Small intestine (tissue), 7 donors: ENCODE measurements around the gene ATF7. TPM values are rescaled to one million over a fixed set of nuclear protein-coding genes. Genes with fewer than 3 reads are reported as not detected.
"Not testable (repeated sequence)": the region's sequence is repeated elsewhere in the genome, so short reads cannot be mapped to it uniquely, and the experiment has no call there.

Experiments used
- DNase-seq, 2 donors: peaks; one replicate each; pipeline versions ENCODE4 v3.0.0 to v3.0.0-alpha.2; 2013
- FAIRE-seq: peaks from 2 replicates; lab custom pipeline; 2012; peaks lifted over from hg19 to GRCh38; lab: Jason Lieb, UNC
- H3K27ac ChIP-seq, 3 donors: one replicate each; pipeline ENCODE4 v1.5.1; 2013; ENCODE audit warnings: low read length in 2 of 3, mild to moderate bottlenecking in 2 of 3, control low read depth in 1 of 3, inconsistent platforms in 1 of 3, low read depth in 1 of 3, moderate library complexity in 1 of 3
- H3K27me3 ChIP-seq, 3 donors: one replicate each; pipeline ENCODE4 v1.6.1; 2013; ENCODE audit warnings: low read length in 3 of 3, inconsistent platforms in 1 of 3; ENCODE audit not compliant: control insufficient read depth in 3 of 3, insufficient read depth in 3 of 3
- H3K36me3 ChIP-seq, 3 donors: one replicate each; pipeline ENCODE4 v1.6.1; 2013; ENCODE audit warnings: low read length in 3 of 3, inconsistent platforms in 1 of 3, low read depth in 1 of 3, mild to moderate bottlenecking in 1 of 3, moderate library complexity in 1 of 3; ENCODE audit not compliant: control insufficient read depth in 3 of 3, insufficient read depth in 2 of 3
- H3K4me1 ChIP-seq, 3 donors: one replicate each; pipeline ENCODE4 v1.6.1; 2013; ENCODE audit warnings: low read length in 2 of 3, inconsistent platforms in 1 of 3, low read depth in 1 of 3, mild to moderate bottlenecking in 1 of 3, moderate library complexity in 1 of 3; ENCODE audit not compliant: control insufficient read depth in 3 of 3, insufficient read depth in 2 of 3
- H3K4me3 ChIP-seq, 3 donors: one replicate each; pipeline ENCODE4 v1.5.1; 2013; ENCODE audit warnings: low read length in 3 of 3, control low read depth in 1 of 3, inconsistent platforms in 1 of 3, low read depth in 1 of 3, mild to moderate bottlenecking in 1 of 3, moderate library complexity in 1 of 3
- H3K9me3 ChIP-seq, 2 donors: one replicate each; pipeline ENCODE4 v1.6.1; 2013; ENCODE audit warnings: low read depth in 1 of 2, low read length in 1 of 2; ENCODE audit not compliant: control insufficient read depth in 2 of 2, insufficient read depth in 1 of 2
- WGBS, 3 donors: extraction: QIAGEN DNeasy Blood & Tissue Kit; methylation state at CpG; one replicate each; pipeline ENCODE4 v1.1.7; 2013; 5-methylcytosine and 5-hydroxymethylcytosine counted together
- polyA plus RNA-seq, 4 donors: library from polyadenylated mRNA; stranded (reverse) in 3 of 4; unstranded in 1 of 4; fragments of 200-250 nt in 3 of 4; fragments of 120-200 nt in 1 of 4; gene quantifications; one replicate each; pipeline versions ENCODE4 v1.2.1 to v1.2.3, GENCODE V29; 2013
- donor health status: healthy with polysubstance abuse.
- donor health status: control.
- donor health status: control.
- donor health status: Bipolar disorder and iron deficiency.
- donor health status: healthy.

ATF7 gene
- polyA plus RNA-seq, 4 donors = 8.6 to 32.9 (median 14.5) TPM

DNA sequence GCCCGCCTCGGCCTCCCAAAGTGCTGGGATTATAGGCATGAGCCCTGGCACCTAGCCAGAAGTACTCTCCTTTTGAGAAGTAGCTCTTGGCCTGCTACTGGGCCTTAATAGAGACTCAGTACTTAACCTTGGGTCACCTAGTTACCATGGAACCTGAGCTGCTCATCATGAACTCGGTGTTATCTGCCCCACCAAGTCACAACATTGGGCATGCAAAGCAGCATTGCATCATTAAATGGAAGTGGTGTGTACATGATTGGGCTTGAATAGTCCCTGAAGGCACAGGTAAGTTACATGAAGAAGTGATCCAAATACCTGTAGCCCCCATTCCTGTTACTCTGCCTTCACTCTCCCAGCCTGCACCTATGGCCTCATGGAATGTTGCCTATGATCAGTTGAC is 18.0 kb upstream of the ATF7 start:
- DNase-seq = no peak
- no peaks in the 10 kb centered on the region for H3K27me3 ChIP-seq
- no peak for FAIRE-seq
- H3K36me3 ChIP-seq = no peaks in the 10 kb centered on the region
- WGBS, 3 donors = 92 to 96% (median 95%) methylated on average over 3 of the region's 3 CpGs
- no peak overlapping the region for H3K27ac ChIP-seq
- no peak overlapping the region for H3K4me3 ChIP-seq
- H3K9me3 ChIP-seq = no peaks in the 10 kb centered on the region
- peaks cover 0 to 2% (median 0%) of the 10 kb centered on the region in 3 donors for H3K4me1 ChIP-seq

DNA sequence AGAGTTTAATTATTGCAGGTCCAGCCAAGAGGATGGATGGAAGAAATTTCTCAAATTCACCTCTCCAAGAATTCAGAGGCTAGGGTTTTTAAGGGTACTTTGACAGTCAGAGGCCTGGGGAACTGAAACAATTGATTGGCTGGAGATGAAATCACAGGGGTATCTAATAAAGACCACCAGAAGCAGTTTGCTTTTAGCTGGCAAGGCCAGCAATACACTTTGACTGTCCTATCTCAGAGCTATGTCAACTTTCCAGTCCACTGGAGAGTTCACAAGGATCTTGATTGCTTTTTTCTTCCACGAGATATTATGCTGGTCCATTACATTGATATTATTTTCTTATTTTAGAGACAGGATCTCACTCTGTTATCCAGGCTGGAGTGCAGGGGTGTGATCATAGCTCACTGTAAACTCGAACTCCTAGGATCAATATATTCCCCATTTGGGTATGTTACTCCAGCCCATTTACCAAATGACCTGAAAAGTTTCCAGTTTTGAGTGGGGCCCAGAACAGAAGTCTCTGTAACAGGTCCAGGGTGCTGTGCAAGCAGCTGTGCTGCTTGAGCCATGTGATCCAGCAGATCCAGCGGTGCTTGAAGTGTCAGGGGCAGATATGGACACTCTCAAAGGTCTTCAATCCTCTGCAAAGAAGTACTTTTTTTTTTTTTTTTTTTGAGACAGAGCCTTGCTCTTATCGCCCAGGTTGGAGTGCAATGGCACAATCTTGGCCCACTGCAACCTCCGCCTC is 17.2 kb upstream of the ATF7 start:
- FAIRE-seq (no peak), DNase-seq (no peak)
- H3K4me1 ChIP-seq = no peaks in the 10 kb centered on the region
- H3K27ac ChIP-seq = no peak overlapping the region
- H3K36me3 ChIP-seq = no peaks in the 10 kb centered on the region
- H3K9me3 ChIP-seq = no peaks in the 10 kb centered on the region
- no peaks in the 10 kb centered on the region for H3K27me3 ChIP-seq
- H3K4me3 ChIP-seq = no peak overlapping the region
- 63 to 73% (median 65%) methylated on average over 5 of the region's 5 CpGs for WGBS, 3 donors

DNA sequence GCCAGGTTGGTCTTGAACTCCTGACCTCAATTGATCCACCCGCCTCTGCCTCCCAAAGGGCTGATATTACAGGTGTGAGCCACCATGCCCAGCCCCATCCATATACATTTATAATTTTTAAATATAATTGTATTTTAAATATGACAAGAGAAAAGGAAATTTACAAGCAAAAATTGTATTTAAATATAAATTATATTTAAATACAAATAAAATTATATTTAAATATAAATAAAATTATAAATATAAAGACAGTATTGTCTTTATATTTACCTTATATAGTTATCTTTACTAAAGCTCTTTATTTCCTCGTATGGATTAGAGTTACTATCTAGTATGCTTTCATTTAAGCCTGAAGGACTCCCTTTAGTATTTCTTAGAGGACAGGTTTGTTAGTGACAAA is 11.9 kb upstream of the ATF7 start:
- Histone ChIP-seq H3K9me3 (no peaks in the 10 kb centered on the region), H3K4me3 (no peak overlapping the region), H3K36me3 (no peaks in the 10 kb centered on the region), H3K27me3 (no peaks in the 10 kb centered on the region), H3K4me1 (no peaks in the 10 kb centered on the region), H3K27ac (no peak overlapping the region)
- no peak for DNase-seq
- 58 to 74% (median 67%) methylated on average over 2 of the region's 2 CpGs for WGBS, 3 donors
- no peak for FAIRE-seq

DNA sequence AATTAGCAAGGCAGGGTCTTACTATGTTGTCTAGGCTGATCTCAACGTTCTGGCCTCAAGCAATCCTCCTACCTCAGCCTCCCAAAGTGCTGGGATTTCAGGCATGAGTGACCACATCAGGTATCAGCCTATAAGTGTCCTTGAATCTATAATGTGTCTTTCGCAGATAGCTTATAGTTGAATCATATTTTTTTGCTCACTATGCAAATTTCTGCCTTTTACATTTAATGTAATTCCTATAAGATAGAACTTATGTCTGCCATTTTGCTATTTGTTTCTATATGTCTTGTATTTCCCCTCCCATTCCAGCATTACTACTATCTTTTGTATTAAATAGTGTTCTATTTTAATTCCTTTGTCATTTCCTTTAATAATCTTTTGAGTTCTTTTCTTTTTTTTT is 10.5 kb upstream of the ATF7 start:
- Histone ChIP-seq H3K27ac (no peak overlapping the region), H3K9me3 (peaks cover 0 to under 1% of the 10 kb centered on the region in 2 donors), H3K4me1 (no peaks in the 10 kb centered on the region), H3K36me3 (no peaks in the 10 kb centered on the region), H3K27me3 (no peaks in the 10 kb centered on the region), H3K4me3 (no peak overlapping the region)
- no peak for DNase-seq
- no peak for FAIRE-seq
- 34 to 36% (median 36%) methylated on average over 2 of the region's 2 CpGs for WGBS, 3 donors

DNA sequence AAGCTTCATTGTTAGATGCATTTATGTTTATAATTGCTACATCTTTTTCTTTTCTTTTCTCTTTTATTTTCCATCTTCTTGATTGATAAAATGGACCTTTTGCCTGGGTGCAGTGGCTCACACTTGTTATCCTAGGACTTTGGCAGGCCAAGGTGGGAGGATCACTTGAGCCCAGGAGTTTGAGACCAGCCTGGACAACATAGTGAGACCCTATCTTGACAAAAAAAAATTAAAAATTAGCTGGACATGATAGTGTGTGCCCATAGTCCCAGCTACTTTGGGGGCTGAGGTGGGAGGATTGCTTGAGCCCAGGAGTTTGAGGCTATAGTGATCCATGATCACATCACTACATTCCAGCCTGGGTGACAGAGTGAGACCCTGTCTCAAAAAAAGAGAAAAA is 9.5 kb upstream of the ATF7 start:
- H3K9me3 ChIP-seq, H3K27me3 ChIP-seq, H3K27ac ChIP-seq, H3K36me3 ChIP-seq, DNase-seq, H3K4me3 ChIP-seq, H3K4me1 ChIP-seq, FAIRE-seq: not testable (repeated sequence)

DNA sequence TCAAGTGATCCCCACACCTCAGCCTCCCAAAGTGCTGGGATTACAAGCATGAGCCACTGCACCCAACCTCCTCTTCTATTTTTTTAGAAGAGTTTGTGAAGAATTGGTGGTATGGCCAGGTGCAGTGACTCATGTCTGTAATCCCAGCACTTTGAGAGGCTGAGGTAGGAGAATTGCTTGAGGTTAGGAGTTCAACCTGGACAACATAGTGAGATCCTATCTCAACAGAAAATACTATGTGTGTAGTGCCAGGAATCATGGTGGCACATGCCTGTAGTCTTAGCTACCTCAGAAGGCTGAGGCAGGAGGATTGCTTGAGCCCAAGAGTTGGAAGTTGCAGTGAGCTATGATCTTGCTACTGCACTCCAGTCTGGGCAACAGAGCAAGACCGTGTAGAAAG is 5.5 kb upstream of the ATF7 start:
- DNase-seq (no peak), FAIRE-seq (no peak)
- no peaks in the 10 kb centered on the region for H3K27me3 ChIP-seq
- H3K4me3 ChIP-seq = no peak overlapping the region
- H3K27ac ChIP-seq = no peak overlapping the region
- WGBS, 3 donors = 76 to 100% methylated on average over 1 of the region's 1 CpG; no CpG with 5 or more reads in 1 of the 3 donors
- H3K9me3 ChIP-seq = peaks cover 0 to 7% of the 10 kb centered on the region in 2 donors
- peaks cover 0 to 7% (median 0%) of the 10 kb centered on the region in 3 donors for H3K4me1 ChIP-seq
- no peaks in the 10 kb centered on the region for H3K36me3 ChIP-seq

DNA sequence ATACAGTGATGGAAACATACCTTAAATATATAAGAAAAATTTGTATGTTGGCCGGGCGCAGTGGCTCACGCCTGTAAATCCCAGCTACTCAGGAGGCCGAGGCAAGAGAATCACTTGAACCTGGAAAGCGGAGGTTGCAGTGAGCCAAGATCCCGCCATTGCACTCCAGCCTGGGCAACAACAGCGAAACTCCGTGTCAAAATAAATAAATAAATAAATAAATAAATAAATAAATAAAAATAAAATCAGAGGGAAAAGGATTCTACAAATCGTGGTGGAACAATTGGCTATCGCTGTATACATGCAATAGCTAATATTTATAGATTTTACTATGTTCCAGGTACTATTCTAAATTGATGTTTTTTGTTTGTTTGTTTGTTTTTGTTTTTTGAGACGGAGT is 1.7 kb upstream of the ATF7 start:
- no peak overlapping the region for H3K27ac ChIP-seq
- WGBS, 3 donors = 82 to 87% (median 87%) methylated on average over 11 of the region's 11 CpGs
- H3K27me3 ChIP-seq = no peaks in the 10 kb centered on the region
- DNase-seq (no peak), FAIRE-seq (no peak)
- peaks cover 0 to 7% of the 10 kb centered on the region in 2 donors for H3K9me3 ChIP-seq
- H3K4me1 ChIP-seq = peaks cover 0 to 18% (median 2%) of the 10 kb centered on the region in 3 donors
- H3K4me3 ChIP-seq = no peak overlapping the region
- no peaks in the 10 kb centered on the region for H3K36me3 ChIP-seq

- 20 to 24% (median 24%) methylated on average over 6 of the region's 6 CpGs for WGBS, 3 donors
- Histone ChIP-seq H3K27me3 (no peaks in the 10 kb centered on the region), H3K4me1 (peaks cover 0 to 21% (median 2%) of the 10 kb centered on the region in 3 donors), H3K9me3 (peaks cover 0 to 7% of the 10 kb centered on the region in 2 donors), H3K27ac (peak overlapping the region in 2 of 3 donors; percentile 87 to 96), H3K4me3 (peak overlapping the region; percentile 32 to 81 (median 64)), H3K36me3 (peaks cover 0 to 6% (median 0%) of the 10 kb centered on the region in 3 donors)
- no peak for DNase-seq
- no peak for FAIRE-seq
Observed at GRCh38 chr12:53626702-53627169, 554 bp upstream of the ATF7 start.
